HCT116 (cell line): Measurements from ENCODE around the gene GRB10.

Source experiments
- CTCF ChIP-seq, 3 experiments: fragments of 200-600 bp in 1 of 3; sonication (generic) in 1 of 3; IDR thresholded peaks in 2 of 3; conservative IDR thresholded peaks in 1 of 3; 2 replicates each; pipeline ENCODE4 v1.5.1; 2012 to 2017; ENCODE audit warnings: low read depth in 2 of 3, low read length in 2 of 3, antibody characterized with exemption in 1 of 3, borderline replicate concordance in 1 of 3, control low read depth in 1 of 3, mild to moderate bottlenecking in 1 of 3, mixed read lengths in 1 of 3, mixed run types in 1 of 3, moderate library complexity in 1 of 3; ENCODE audit not compliant: insufficient read depth in 1 of 3
- EZH2 ChIP-seq: fragments of 200-600 bp; sonication (generic); IDR thresholded peaks from 2 replicates; pipeline ENCODE4 v1.6.1; 2017; ENCODE audit warnings: antibody characterized with exemption, mixed run types
- POLR2AphosphoS5 ChIP-seq: IDR thresholded peaks from 2 replicates; pipeline ENCODE4 v1.6.1; 2011; ENCODE audit warnings: mild to moderate bottlenecking, low read depth, low read length, moderate library complexity
- REST ChIP-seq: IDR thresholded peaks from 2 replicates; pipeline ENCODE4 v1.6.1; 2012; ENCODE audit warnings: low read depth
- SRF ChIP-seq: IDR thresholded peaks from 2 replicates; pipeline ENCODE4 v1.6.1; 2012; ENCODE audit warnings: low read depth
- TCF7L2 ChIP-seq: IDR thresholded peaks from 2 replicates; pipeline ENCODE4 v1.7.0; 2011; ENCODE audit warnings: borderline replicate concordance, inconsistent platforms; ENCODE audit not compliant: insufficient read depth, insufficient read length; ENCODE audit errors: extremely low read depth
- YY1 ChIP-seq: IDR thresholded peaks from 2 replicates; pipeline ENCODE4 v1.6.1; 2011; ENCODE audit warnings: low read length, low read depth, moderate library complexity, mild to moderate bottlenecking; ENCODE audit not compliant: insufficient replicate concordance; ENCODE audit errors: extremely low read depth

- TF ChIP-seq CTCF (IDR thresholded peaks at IDR 0.05 in 2 of 3, conservative IDR thresholded peaks at IDR 0.05 in 1 of 3; ENCODE audit: borderline replicate concordance in 1 of 3, insufficient read depth in 1 of 3, low read depth in 2 of 3, low read length in 2 of 3) (no peak), TCF7L2 (no peak), POLR2AphosphoS5 (no peak), EZH2 (no peak), YY1 (no peak), REST (no peak), SRF (no peak)
These were observed 197.8 kb downstream of the GRB10 start for GRCh38 chr7:50584793-50585408.
